ENCODE measurements around the gene NDOR1.
"Not testable (repeated sequence)": the region's sequence is repeated elsewhere in the genome, so short reads cannot be mapped to it uniquely, and the experiment has no call there.

NDOR1 gene

GRCh38 chr9:137231372-137232039 is 26.0 kb downstream of the NDOR1 start:
- DNase-seq (ENCODE audit: low spot score): no peak

- DNase-seq (ENCODE audit: low spot score): no peak
Measured at GRCh38 chr9:137232101-137232500, 26.6 kb downstream of the NDOR1 start.

- DNase-seq (ENCODE audit: low spot score): no peak
Measured at GRCh38 chr9:137232510-137232909, 27.0 kb downstream of the NDOR1 start.

GRCh38 chr9:137233143-137233980 is 27.9 kb downstream of the NDOR1 start:
- no peak for DNase-seq (ENCODE audit: low spot score)

GRCh38 chr9:137234055-137234697 is 28.7 kb downstream of the NDOR1 start:
- no peak for DNase-seq (ENCODE audit: low spot score)

- DNase-seq (ENCODE audit: low spot score): peak; percentile 61
Measured at GRCh38 chr9:137234758-137235423, 29.4 kb downstream of the NDOR1 start.

GRCh38 chr9:137235424-137236237 is 30.1 kb downstream of the NDOR1 start:
- DNase-seq (ENCODE audit: low spot score): peak; percentile 68

- DNase-seq (ENCODE audit: low spot score): peak; percentile 90
Measured at GRCh38 chr9:137236238-137236935, 30.9 kb downstream of the NDOR1 start.

GRCh38 chr9:137236936-137237421 is 31.5 kb downstream of the NDOR1 start:
- DNase-seq (ENCODE audit: low spot score): no peak

GRCh38 chr9:137237759-137238726 is 32.5 kb downstream of the NDOR1 start:
- peak; percentile 57 for DNase-seq (ENCODE audit: low spot score)

GRCh38 chr9:137239541-137240200 is 34.2 kb downstream of the NDOR1 start:
- not testable (repeated sequence) for DNase-seq (ENCODE audit: low spot score)

GRCh38 chr9:137240318-137240840 is 34.9 kb downstream of the NDOR1 start:
- DNase-seq (ENCODE audit: low spot score): peak; percentile 81

GRCh38 chr9:137240841-137241489 is 35.5 kb downstream of the NDOR1 start, which contains the start of gene TUBB4B:
TSS of gene TUBB4B (plus strand) at chr9:137241287. CDS start at chr9:137241361, 74 bp downstream.
- peak; percentile 100 for DNase-seq (ENCODE audit: low spot score)

- DNase-seq (ENCODE audit: low spot score): no peak
Measured at GRCh38 chr9:137241490-137242268, 36.2 kb downstream of the NDOR1 start.

- DNase-seq (ENCODE audit: low spot score): no peak
Measured at GRCh38 chr9:137242269-137243203, 37.0 kb downstream of the NDOR1 start.

GRCh38 chr9:137243266-137243625 is 37.7 kb downstream of the NDOR1 start:
- DNase-seq (ENCODE audit: low spot score): not testable (repeated sequence)

Data from NAMALWA (cell line).